Fibroblast of skin of right biceps (primary cell): ENCODE measurements around the gene NPFFR1.

Experiments used
- DNase-seq: peaks from one replicate; pipeline ENCODE4 v3.0.0-alpha.2; 2013

Gene NPFFR1

GRCh38 chr10:70312972-70313371 is 29.2 kb upstream of the NPFFR1 start:
- DNase-seq, result no peak

- no peak for DNase-seq
Observed at GRCh38 chr10:70312249-70312648, 28.4 kb upstream of the NPFFR1 start.

- no peak for DNase-seq
Observed at GRCh38 chr10:70311698-70312097, 27.9 kb upstream of the NPFFR1 start.

GRCh38 chr10:70309661-70310060 is 25.9 kb upstream of the NPFFR1 start:
- no peak for DNase-seq

GRCh38 chr10:70308121-70309060 is 24.6 kb upstream of the NPFFR1 start:
- no peak for DNase-seq

GRCh38 chr10:70306886-70307520 is 23.2 kb upstream of the NPFFR1 start:
- DNase-seq, result no peak

- DNase-seq, result no peak
Observed at GRCh38 chr10:70306181-70306705, 22.4 kb upstream of the NPFFR1 start.

- no peak for DNase-seq
Observed at GRCh38 chr10:70303730-70304129, 19.9 kb upstream of the NPFFR1 start.

GRCh38 chr10:70302292-70302691 is 18.5 kb upstream of the NPFFR1 start:
- DNase-seq, result peak; percentile 48

- DNase-seq, result no peak
Observed at GRCh38 chr10:70300908-70301597, 17.2 kb upstream of the NPFFR1 start.

- DNase-seq, result no peak
Observed at GRCh38 chr10:70300461-70300860, 16.7 kb upstream of the NPFFR1 start.

GRCh38 chr10:70299876-70300275 is 16.1 kb upstream of the NPFFR1 start:
- no peak for DNase-seq

- DNase-seq, result no peak
Observed at GRCh38 chr10:70298393-70298792, 14.6 kb upstream of the NPFFR1 start.

- DNase-seq, result no peak
Observed at GRCh38 chr10:70297224-70297623, 13.4 kb upstream of the NPFFR1 start.

- DNase-seq, result peak; percentile 72
Observed at GRCh38 chr10:70296406-70296899, 12.6 kb upstream of the NPFFR1 start.

GRCh38 chr10:70295926-70296325 is 12.1 kb upstream of the NPFFR1 start:
- DNase-seq, result no peak

GRCh38 chr10:70295321-70295720 is 11.5 kb upstream of the NPFFR1 start:
- DNase-seq, result no peak

- DNase-seq, result no peak
Observed at GRCh38 chr10:70293169-70293843, 9.5 kb upstream of the NPFFR1 start.

- no peak for DNase-seq
Observed at GRCh38 chr10:70292004-70292403, 8.2 kb upstream of the NPFFR1 start.

GRCh38 chr10:70289739-70290138 is 5.9 kb upstream of the NPFFR1 start:
- DNase-seq, result no peak

GRCh38 chr10:70286616-70287015 is 2.8 kb upstream of the NPFFR1 start:
- DNase-seq, result no peak

GRCh38 chr10:70285476-70285831 is 1.6 kb upstream of the NPFFR1 start:
- DNase-seq, result no peak
